ENCODE results near the gene VSTM1.

Gene VSTM1

GRCh38 chr19:54009440-54009839, 54.3 kb downstream of the VSTM1 start:
- DNase-seq, result no peak

DNA sequence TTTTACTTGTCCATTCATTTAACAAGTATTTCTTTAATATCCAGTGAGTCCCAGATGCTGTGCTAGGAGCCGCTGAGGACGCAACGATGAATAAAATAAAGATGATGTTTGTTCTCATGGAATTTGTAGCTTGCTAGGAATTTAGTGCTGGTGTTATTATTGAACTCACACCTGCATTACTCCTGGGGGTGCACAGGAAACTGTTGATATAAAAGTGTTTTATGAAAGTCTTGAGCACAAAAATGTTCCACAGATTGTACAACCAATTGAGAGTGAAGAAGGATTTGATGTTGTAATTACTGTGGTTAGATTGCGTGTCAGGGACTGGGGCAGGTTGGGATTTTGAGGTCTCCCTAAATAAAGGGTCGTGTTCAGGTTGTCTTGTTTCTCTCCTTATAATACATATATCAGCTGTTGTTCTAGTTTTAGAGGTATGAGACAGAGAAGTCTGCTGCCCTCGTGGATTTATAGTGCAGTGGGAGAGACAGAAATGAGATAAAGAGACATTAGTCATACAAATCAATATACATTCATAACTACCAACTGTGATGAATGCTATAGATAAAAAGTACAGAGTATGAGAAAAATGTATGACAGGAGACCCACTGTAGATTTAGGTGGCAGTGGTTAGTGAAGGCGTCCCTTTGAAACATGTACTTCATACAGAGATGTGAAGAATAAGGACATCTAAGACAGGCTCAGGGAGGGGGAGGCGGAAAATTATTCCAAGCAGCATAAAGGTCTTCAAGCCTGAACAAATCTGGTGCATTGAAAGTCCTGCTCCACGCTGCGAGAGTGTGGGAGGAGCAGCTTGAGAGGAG, 61.0 kb downstream of the VSTM1 start:
- DNase-seq, result no peak

DNA sequence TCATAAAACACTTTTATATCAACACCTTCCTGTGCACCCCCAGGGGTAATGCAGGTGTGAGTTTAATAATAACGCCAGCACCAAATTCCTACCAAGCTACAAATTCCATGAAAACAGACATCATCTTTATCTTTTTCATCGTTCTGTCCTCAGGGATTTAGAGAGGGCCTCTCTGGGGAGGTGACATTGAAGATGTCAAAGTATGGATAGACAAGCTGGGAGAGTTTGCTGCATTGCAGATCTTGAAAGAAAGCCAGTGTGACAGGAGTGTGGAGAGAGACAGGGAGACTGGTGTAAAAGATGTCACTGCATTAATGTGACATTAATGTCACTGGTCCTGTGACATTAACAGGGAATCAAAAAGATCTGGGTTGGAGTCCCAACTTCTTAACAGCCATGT, 62.2 kb downstream of the VSTM1 start:
- no peak for DNase-seq

DNA sequence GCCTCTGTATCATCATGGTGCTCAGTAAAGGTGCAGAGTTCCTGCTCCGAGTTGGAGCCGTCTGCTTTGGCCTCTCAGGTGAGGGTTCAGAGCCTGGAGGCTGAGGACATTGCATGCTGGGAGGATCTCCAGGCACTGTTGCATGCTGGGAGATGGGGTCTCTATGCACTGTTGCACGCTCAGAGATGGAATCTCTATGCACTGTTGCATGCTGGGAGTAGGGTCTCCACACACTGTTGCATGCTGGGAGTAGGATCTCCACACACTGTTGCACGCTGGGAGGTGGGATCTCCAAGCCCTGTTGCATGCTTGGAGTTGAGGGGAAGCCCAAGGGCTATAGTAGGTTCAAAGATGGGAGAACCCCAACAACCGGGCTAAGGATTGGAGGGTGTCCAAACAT, 64.0 kb downstream of the VSTM1 start:
- DNase-seq, result no peak

DNA sequence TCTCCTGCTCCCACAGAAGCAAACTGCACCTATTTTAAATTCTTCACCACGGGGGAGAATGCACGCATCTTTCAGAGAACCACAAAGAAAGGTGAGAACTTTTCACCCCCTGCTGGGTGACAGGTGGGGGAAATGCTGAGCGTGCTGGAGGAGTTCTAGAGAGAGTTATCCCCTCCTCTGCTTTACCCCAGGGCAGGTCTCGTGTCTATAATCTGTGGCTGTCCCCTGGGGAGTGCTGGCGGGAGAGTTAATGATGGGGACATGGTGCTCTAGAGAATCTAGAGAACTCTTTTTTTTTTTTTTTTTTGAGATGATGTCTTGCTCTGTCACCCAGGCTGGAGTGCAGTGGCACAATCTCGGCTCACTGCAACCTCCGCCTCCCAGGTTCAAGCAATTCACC, 65.5 kb downstream of the VSTM1 start:
- DNase-seq, result no peak

GRCh38 chr19:53994811-53995210, 68.9 kb downstream of the VSTM1 start:
- no peak for DNase-seq

DNA sequence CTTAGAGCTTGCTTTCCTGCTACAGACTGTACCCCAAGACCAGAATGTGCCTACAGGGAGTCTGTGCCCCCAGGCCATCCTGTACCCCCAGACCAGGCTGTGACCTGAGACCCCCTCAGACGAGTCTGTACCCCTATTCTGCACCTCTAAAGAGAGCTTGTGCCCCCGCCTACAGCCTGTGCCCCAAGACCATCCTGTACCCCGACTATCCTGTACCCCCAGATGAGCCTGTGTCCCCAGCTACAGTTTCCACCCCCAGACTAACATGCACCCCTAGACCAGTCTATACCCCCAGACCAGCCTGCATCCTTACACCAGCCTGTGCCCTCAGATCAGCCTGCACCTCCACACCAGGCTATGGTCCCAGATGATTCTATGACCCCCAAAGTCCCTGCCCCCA, 70.2 kb downstream of the VSTM1 start:
- no peak for DNase-seq

DNA sequence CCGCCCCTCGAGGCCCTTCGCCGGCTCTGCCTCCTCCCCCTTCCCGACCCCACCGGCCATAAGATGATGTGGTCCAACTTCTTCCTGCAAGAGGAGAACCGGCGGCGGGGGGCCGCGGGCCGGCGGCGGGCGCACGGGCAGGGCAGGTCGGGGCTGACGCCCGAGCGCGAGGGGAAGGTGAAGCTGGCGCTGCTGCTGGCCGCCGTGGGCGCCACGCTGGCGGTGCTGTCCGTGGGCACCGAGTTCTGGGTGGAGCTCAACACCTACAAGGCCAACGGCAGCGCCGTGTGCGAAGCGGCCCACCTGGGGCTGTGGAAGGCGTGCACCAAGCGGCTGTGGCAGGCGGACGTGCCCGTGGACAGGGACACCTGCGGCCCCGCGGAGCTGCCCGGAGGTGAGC, 70.9 kb downstream of the VSTM1 start:
- DNase-seq, result no peak

DNA sequence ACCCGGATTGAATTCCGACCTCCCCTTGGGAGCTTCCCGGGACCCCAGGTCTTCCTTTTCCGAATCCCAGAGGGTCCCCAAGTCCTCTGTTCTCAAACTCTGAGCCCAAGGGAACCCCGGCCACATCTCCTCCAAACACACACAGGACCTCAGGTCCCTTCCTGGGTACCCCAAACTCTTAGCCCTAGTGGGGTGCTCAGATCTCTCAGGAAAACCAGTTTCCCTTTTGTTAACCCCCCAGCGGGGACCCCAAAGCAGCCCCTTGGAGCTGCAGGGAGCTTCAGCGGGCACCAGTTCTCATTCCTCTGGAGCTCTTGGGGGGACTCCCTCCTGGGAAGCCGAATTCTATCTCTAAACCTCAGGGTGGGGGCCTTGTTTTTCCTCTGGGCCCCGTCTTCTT, 71.5 kb downstream of the VSTM1 start:
- DNase-seq, result no peak

GRCh38 chr19:53991224-53992113, 72.2 kb downstream of the VSTM1 start, which contains the start of gene CACNG6:
CACNG6 (plus strand) TSS chr19:53991637; CDS start chr19:53992878, 1,241 bp downstream.
- DNase-seq, result no peak

Measured in GF-D8 (cell line).